ENCODE results near the gene LAMA2. TPM values are rescaled to one million over a fixed set of nuclear protein-coding genes. Genes with fewer than 3 reads are reported as not detected.

LAMA2 gene
- total and polyA plus RNA-seq, 2 of the 13 experiments (the other 11 are each of a cell fraction or from before 2014, with no cell fraction given), result 0.11 to 0.28 TPM

- TF ChIP-seq ZNF414 (CRISPR knock-in tag; IDR thresholded peaks at IDR 0.05) (no peak), EHMT2 (IDR thresholded peaks at IDR 0.05; ENCODE audit: borderline replicate concordance, low read depth, low read length) (no peak), ETV5 (CRISPR knock-in tag; IDR thresholded peaks at IDR 0.05; ENCODE audit: borderline replicate concordance) (no peak), BHLHE40 (IDR thresholded peaks at IDR 0.05; ENCODE audit: low read length) (no peak), SIN3B (IDR thresholded peaks at IDR 0.05; ENCODE audit: low read length) (no peak)
- TF ChIP-seq, protein P1, sequence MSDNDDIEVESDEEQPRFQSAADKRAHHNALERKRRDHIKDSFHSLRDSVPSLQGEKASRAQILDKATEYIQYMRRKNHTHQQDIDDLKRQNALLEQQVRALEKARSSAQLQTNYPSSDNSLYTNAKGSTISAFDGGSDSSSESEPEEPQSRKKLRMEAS (IDR thresholded peaks at IDR 0.05), result no peak
These were observed 326.4 kb downstream of the LAMA2 start (continued) for GRCh38 chr6:129209355-129209754.

DNA sequence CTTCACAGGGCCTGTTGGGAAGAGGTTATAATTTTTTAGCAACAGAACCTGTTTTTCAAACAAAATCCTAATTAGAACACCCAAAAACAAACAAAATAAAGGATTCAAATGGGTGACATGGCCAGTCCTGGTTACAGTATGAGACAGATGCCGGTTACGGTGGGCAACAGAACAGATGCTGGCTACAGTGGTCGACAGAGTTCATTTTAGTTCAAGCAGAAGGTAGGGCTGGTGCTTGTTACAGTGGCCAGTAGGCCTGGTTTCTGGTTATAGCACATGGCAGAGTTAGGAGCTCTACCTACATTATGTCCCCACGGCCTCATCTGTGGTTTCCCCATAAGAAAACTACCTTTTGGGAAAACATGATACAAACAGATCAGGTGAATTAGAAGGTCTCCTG, 327.7 kb downstream of the LAMA2 start:
- FAIRE-seq, result no peak
- BruUV-seq (replicated peaks), result no TSS peak
- CTCF ChIA-PET (ENCODE audit: low intra/inter-chr PET ratio, low total read pairs), result no interaction called here
- H3K36me3 ChIP-seq (replicated peaks in 1 of 2; ENCODE audit: control insufficient read depth in 1 of 2, insufficient read depth in 2 of 2, low read length in 2 of 2), result no peaks in the 10 kb centered on the region
- no peaks in the 10 kb centered on the region for H3K27me3 ChIP-seq (ENCODE audit: control insufficient read depth in 1 of 2, insufficient read depth in 2 of 2, low read length in 2 of 2)
- H3K79me2 ChIP-seq (ENCODE audit: insufficient read depth, low read length), result no peaks in the 10 kb centered on the region
- in situ Hi-C loops (cut with HindIII; ENCODE audit: extremely low pct_ligation_motif_present, low pct_unique_long_range_greater_than_20kb) (no loop called here), intact Hi-C loops (cut with micrococcal nuclease; ENCODE audit: unreplicated experiment) (no loop called here)
- no peak overlapping the region for H3K27ac ChIP-seq (ENCODE audit: extremely low read length, insufficient read depth, low read length)
- DNase-seq (ENCODE audit: low spot score), result no peak
- no peak overlapping the region for H3K9ac ChIP-seq (ENCODE audit: insufficient read depth, low read depth, low read length)
- POLR2A ChIA-PET, result no interaction called here
- H3K4me3 ChIP-seq (replicated peaks in 1 of 3; ENCODE audit: insufficient read depth in 1 of 3, low read depth in 2 of 3, low read length in 3 of 3), result no peak overlapping the region
- H4K20me1 ChIP-seq (ENCODE audit: insufficient read depth, low read length), result no peaks in the 10 kb centered on the region
- H3K4me1 ChIP-seq (ENCODE audit: insufficient read depth, low read length), result no peaks in the 10 kb centered on the region
- no peak overlapping the region for H3K4me2 ChIP-seq (ENCODE audit: low read depth, low read length)
- no peak for ATAC-seq
- no peak overlapping the region for H2AFZ ChIP-seq (ENCODE audit: low read length)
- 14% methylated on average over 4 of the region's 4 CpGs for WGBS (ENCODE audit: low lambda C conversion rate)
- H3K9me3 ChIP-seq (ENCODE audit: low read length), result no peaks in the 10 kb centered on the region
- TF ChIP-seq, protein P2, sequence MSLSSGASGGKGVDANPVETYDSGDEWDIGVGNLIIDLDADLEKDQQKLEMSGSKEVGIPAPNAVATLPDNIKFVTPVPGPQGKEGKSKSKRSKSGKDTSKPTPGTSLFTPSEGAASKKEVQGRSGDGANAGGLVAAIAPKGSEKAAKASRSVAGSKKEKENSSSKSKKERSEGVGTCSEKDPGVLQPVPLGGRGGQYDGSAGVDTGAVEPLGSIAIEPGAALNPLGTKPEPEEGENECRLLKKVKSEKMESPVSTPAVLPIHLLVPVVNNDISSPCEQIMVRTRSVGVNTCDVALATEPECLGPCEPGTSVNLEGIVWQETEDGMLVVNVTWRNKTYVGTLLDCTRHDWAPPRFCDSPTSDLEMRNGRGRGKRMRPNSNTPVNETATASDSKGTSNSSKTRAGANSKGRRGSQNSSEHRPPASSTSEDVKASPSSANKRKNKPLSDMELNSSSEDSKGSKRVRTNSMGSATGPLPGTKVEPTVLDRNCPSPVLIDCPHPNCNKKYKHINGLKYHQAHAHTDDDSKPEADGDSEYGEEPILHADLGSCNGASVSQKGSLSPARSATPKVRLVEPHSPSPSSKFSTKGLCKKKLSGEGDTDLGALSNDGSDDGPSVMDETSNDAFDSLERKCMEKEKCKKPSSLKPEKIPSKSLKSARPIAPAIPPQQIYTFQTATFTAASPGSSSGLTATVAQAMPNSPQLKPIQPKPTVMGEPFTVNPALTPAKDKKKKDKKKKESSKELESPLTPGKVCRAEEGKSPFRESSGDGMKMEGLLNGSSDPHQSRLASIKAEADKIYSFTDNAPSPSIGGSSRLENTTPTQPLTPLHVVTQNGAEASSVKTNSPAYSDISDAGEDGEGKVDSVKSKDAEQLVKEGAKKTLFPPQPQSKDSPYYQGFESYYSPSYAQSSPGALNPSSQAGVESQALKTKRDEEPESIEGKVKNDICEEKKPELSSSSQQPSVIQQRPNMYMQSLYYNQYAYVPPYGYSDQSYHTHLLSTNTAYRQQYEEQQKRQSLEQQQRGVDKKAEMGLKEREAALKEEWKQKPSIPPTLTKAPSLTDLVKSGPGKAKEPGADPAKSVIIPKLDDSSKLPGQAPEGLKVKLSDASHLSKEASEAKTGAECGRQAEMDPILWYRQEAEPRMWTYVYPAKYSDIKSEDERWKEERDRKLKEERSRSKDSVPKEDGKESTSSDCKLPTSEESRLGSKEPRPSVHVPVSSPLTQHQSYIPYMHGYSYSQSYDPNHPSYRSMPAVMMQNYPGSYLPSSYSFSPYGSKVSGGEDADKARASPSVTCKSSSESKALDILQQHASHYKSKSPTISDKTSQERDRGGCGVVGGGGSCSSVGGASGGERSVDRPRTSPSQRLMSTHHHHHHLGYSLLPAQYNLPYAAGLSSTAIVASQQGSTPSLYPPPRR (CRISPR knock-in tag; IDR thresholded peaks at IDR 0.05; ENCODE audit: borderline replicate concordance), result no peak
- TF ChIP-seq ARID2 (CRISPR knock-in tag; IDR thresholded peaks at IDR 0.05; ENCODE audit: borderline replicate concordance) (no peak), ZNF784 (CRISPR knock-in tag; IDR thresholded peaks at IDR 0.05; ENCODE audit: borderline replicate concordance) (no peak), THAP9 (CRISPR knock-in tag; IDR thresholded peaks at IDR 0.05; ENCODE audit: borderline replicate concordance) (no peak)

Measured in HepG2 (cell line).